Adrenal gland (tissue), 5 donors: ENCODE data around the gene GTSE1.

Experiments used
- CTCF ChIP-seq, 6 experiments: fragments of 450-650 bp in 4 of 6; fragments of 200-600 bp in 2 of 6; sonication (generic) in 1 of 6; IDR thresholded peaks; 1 replicate in 5 of 6; 2 replicates in 1 of 6; pipeline versions ENCODE4 v1.5.1 to v1.8.0; 2016 to 2021; ENCODE audit warnings: antibody characterized with exemption in 6 of 6, mild to moderate bottlenecking in 2 of 6, moderate library complexity in 1 of 6
- POLR2A ChIP-seq, 2 donors: fragments of 450-650 bp; IDR thresholded peaks; one replicate each; pipeline ENCODE4 v1.6.1; 2017; ENCODE audit warnings: antibody characterized with exemption in 2 of 2, mild to moderate bottlenecking in 2 of 2, moderate library complexity in 1 of 2
- donor health status: DM: no; HTN: no; CAD: no.

- TF ChIP-seq CTCF (IDR thresholded peaks at IDR 0.05), result no peak
- no peak for TF ChIP-seq POLR2A (IDR thresholded peaks at IDR 0.05)
Measured at GRCh38 chr22:46376908-46377524, 80.3 kb downstream of the GTSE1 start.
